HG02642 (cell line): Measurements from ENCODE around the gene SLC25A38.
"Not testable (repeated sequence)": the region's sequence is repeated elsewhere in the genome, so short reads cannot be mapped to it uniquely, and the experiment has no call there.

Experiments
- ATAC-seq: cut with Tn5 transposase; IDR thresholded peaks from one replicate; pipeline ENCODE4 v1.9.1; 2021; ENCODE audit warnings: mild to moderate bottlenecking; ENCODE audit not compliant: unreplicated experiment, poor library complexity

The SLC25A38 gene

DNA sequence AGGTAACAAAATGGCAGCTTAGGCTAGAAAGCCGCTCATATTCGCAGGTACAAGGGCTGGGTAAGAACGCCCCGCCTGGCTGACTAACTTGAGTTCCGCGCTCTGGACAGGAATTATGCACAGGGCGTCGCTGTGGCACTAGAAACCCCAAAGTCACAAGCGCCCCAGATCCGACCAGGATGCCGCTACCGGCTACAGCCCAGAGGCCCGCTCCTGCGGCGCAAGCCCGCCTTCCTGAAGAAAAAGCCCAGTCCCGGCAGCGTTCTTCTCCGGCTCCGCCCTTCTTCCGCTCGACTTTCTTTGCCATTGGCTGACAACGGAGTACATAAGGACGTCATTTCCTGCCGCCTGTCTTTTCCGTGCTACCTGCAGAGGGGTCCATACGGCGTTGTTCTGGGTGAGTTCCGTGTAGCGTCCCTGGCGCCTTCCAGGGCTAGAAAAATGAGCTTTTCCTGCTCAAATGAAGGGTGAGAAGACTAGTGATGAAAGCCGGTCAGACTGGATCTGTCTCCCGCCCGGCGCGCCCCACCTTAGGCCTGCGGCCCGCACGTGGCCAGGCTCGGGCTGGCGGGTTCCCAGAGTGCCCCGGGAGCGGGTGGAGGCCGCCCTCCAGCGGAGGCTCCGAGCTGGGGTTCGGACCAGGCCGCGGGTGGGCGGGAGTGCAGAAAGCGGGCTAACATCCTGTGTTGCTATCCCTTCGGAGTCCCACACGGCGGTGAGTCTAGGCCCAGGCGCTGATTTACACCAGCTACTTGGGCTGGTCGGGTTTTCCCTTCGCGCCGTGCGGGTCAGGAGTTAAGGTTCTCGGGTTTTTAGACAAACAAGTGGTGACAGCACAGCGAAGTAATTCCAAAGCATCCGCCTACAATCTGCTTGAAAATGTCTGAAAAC is 23.4 kb downstream of the SLC25A38 start, which contains the start of gene RPSA:
TSS of gene RPSA (plus strand) at position 353 of the 891 bp plus-strand sequence. CDS start 934 bp downstream, outside the sequence.
- peak; percentile 94 for ATAC-seq

DNA sequence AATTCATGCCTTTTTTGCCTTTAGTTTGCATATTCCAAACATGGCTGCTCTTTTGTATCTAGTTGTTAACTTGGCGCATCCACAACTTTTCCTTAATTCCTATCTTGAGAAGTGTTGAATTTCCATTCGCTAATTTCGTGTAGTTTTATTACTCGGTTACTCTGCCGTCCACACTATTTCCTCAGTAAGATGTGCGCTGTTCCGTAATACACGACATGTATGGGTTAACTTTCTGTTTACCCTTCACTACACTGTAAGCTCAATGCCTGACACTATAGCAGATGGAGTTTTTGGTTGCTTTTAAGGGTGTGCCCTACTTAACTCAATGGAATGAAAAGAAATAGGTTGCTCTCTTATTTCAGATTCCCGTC is 24.1 kb downstream of the SLC25A38 start:
- ATAC-seq, result no peak

DNA sequence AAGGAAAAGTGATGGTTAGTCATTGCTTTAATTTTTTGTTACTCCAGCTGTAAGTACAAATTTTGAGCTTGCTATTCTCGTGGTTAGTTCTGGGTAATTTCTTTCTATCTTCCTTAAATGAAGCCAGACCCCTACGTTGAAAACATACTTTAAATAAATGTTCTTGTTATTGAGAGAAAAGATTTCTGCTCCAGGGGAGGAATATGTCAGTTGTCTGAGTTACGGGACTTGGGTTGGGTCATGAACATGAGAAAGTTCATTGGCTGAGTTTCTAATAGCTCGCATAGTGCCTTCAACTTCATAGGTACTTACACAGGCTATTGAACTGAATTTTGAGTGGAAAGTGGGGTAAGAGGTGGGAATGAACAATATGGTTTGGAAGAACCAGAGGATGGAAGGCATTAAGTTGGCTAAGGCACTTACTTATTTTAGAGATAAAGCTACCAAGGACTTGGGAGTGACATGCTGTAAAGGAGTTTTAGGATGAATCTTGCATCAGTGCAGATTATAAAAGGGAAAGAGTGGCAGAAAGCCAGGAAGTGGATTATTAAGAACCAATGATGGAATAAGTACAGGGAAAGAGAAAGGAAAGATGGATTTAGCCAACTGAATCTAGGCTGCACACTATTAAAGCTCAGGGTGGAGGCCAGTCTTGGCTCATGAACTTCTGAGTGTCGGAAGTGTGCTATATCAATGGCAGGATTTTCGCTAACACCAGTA is 24.8 kb downstream of the SLC25A38 start:
- no peak for ATAC-seq

DNA sequence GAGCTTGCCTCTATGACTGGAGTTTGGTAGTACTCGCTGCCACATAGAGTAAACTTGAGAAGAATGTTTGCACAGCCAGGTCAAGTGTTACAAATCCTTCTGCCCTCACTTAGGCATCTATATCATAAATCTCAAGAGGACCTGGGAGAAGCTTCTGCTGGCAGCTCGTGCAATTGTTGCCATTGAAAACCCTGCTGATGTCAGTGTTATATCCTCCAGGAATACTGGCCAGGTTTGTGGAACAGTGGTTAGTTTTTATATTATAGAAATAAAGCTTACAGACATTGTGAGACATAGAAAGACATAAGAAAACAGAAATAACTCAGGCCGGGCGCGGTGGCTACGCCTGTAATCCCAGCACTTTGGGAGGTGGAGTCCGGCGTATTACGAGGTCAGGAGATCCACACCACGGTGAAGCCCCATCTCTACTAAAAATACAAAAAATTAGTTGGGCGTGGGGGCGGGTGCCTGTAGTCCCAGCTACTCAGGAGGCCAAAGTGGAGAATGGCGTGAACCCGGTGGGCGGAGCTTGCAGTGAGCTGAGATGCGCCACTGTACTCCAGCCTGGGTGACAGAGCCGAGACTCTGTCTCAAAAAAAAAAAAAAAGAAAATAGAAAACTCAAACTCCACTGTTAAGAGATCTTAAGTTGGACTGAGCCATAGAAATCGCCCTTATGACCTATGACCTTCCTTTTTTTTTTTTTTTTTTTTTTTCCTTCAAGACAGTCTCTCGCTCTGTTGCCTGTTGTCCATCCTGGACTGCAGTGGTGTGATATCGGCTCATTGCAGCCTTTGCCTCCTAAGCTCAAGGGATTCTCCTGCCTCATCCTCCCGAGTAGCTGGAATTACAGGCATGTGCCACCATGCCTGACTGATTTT is 25.6 kb downstream of the SLC25A38 start:
- ATAC-seq, result no peak

DNA sequence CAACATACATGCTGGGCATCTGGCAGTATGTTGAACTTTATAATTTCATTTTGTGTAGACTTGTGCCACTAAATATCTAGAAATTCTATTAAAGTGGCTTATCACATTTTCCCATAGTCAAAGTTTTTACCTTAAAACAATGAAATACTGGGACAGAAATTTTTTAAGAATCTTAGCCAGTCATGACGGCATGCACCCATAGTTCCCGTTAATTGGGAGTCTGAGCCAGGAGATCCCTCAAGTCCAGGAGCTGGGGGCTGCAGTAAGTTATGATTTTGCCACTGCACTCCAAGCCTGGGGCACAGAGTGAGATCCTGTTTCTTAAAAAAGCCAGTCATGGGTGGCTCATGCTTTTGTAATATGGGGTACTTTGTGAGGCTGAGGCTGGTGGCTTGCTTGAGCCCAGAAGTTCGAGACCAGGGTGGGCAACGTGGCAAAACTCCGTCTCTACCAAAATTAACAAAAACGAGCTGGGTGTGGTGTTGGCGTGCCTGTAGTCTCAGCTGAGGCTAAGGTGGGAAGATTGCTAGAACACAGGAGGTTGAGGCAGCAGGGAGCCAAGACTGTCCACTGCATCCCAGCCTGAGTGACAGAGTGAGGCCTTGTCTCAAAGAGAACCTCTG is 26.5 kb downstream of the SLC25A38 start:
- no peak for ATAC-seq

DNA sequence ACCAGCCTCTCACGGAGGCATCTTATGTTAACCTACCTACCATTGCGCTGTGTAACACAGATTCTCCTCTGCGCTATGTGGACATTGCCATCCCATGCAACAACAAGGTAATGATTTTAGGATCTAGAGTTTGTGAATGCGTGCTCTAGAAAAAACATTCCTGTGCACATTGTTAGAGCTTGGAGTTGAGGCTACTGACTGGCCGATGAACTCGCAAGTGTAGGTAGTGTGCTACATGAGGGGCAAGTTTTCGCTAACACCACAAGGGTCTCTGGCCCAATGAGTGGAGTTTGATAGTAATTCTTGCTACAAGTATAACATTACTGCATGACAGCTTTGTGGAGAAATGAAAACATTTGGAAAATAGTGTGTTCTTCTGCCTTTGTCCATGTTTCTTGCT is 27.7 kb downstream of the SLC25A38 start:
- ATAC-seq, result no peak

DNA sequence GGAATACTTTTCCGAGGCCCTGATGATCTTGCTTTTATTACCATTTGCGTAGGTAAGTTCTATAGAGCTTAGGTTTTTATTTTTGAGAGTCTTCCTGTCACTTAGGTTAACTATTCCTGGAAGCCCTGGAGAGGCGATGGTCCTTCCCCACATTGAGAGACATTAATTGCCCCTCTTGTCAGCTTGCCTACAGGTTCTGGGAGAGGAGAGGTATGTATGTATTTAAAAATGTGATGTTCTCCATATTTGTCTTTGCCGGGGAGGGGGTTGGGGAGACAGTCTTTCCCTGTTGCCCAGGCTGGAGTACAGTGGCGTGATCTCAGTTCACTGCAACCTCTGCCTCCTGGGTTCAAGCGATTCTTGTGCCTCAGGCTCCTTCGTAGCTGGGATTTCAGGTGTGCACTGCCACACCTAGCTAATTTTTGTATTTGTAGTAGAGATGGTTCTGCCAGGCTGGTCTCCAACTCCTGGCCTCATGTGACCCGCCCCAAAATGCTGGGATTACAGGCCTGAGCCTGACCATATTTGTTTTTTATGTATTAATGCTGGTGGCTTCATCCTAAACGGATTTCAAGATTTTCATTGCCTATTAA is 29.6 kb downstream of the SLC25A38 start:
- ATAC-seq, result no peak

DNA sequence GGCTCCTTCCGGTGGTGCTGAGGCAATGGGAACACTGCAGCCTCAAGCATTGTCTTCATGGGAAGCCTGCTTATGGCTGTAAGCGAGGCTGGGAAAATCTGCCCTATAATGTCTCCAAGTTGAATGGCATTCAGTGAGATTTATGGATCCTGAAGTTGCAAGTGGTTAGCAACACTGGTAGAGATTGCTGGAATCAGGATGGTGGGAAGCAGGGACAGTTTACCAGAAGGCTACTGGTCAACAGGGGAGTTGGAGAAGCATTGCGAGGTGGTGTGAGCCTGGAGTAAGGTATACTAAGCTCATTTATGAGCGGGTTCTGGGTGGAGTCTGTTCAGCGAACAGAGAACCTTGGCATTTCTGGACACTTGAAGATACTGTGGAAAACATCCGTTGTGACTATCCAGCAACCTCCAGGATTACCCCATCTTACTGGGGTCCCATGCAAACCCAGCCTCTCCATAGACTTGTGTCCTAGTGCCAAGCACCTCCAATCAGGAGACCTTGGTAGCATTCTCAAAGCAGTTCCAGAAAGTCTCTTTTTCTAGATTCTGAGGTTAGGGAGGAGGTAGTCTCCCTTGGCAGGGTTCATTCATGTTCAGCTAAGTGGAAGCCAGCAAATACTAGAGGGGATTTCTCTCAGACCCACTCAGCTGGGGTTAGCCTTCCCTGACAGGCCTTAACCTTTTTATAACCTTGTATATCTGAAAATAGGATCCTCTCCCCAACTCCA is 30.7 kb downstream of the SLC25A38 start:
- ATAC-seq, result no peak

DNA sequence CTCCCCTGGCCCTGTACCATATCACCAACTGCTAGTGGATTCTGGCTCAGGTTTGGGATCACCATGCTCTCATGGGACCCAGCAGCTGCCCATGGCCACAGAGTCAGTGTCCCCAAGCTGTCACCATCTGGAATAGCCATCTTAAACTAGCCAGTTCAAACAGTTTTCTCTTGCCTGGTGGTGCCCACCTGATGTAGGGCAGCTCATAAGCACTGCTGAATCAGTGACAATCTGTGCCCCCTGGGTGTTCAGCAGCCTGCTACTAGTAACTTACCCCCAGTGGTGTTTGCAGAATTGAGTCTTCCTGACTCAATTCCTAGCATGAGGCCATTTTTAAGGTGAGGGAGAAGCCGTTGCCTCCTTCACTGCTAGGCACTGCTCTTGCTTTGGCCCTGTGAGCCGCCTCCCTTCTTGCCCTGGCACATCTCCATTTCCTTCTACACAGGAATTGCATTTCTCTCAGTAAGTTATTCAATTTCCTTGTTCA is 31.3 kb downstream of the SLC25A38 start:
- ATAC-seq, result no peak

DNA sequence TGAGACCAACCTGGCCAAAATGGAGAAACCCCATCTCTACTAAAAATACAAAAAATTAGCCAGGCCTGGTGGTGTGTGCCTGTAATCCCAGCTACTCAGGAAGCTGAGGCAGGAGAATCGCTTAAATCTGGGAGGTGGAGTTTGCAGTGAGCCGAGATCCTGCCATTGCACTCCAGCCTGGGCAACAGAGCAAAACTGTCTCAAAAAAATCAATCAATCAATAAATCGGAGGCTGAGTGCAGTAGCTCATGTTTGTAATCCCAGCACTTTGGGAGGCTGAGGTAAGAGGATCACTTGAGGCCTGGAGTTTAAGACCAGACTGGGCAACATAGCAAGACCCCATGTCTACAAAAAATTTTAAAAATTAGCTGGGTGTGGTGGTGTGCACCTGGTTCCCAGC is 32.1 kb downstream of the SLC25A38 start:
- ATAC-seq, result not testable (repeated sequence)

DNA sequence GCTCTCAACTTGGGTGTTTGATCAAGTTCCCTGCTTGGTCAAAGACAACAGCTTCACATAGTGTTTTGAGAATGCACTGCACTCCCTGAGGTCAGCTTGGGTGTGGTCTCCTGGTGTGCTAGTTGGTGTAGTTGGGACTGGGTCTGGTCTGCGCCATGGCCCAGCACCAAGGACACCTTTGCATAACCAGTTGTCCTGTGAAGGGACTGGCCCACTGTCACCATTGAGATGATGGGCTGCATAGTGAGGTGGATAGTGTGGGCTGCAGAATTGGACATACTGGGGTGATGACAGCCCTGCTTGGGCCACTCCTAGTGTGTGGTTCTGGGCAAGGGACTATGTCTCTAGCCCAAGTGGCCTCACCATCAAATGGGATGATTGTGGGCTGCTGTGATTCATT is 32.8 kb downstream of the SLC25A38 start:
- ATAC-seq, result no peak

DNA sequence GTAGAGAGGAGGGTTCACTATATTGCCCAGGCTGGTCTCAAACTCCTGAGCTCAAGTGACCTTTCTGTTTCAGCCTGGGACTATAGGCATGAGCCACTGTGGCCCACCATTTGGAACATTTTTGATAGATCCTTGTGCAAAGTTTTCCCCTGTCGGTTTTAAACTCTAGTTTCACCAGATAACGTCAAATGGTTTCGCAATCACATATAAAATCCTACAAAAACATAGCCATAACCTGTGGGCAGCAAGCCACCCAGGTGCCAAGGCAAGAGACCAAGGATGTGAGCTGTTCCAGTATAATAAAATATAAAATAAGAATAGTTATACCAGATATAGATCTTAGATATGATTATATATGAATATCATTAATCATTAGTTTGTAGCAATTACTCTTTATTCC is 33.8 kb downstream of the SLC25A38 start:
- ATAC-seq, result not testable (repeated sequence)

DNA sequence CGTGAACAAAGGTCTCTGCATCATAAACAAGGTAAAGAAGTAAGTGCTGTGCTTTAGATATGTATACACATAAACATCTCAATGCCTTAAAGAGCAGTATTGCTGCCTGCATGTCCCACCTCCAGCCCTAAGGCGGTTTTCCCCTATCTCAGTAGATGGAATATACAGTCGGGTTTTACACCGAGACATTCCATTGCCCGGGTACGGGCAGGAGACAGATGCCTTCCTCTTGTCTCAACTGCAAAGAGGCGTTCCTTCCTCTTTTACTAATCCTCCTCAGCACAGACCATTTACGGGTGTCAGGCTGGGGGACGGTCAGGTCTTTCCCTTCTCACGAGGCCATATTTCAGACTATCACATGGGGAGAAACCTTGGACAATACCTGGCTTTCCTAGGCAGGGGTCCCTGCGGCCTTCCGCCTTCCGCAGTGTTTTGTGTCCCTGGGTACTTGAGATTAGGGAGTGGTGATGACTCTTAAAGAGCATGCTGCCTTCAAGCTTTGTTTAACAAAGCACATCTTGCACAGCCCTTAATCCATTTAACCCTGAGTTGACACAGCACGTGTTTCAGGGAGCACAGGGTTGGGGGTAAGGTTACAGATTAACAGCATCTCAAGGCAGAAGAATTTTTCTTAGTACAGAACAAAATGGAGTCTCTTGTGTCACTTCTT is 35.5 kb downstream of the SLC25A38 start:
- ATAC-seq, result not testable (repeated sequence)

DNA sequence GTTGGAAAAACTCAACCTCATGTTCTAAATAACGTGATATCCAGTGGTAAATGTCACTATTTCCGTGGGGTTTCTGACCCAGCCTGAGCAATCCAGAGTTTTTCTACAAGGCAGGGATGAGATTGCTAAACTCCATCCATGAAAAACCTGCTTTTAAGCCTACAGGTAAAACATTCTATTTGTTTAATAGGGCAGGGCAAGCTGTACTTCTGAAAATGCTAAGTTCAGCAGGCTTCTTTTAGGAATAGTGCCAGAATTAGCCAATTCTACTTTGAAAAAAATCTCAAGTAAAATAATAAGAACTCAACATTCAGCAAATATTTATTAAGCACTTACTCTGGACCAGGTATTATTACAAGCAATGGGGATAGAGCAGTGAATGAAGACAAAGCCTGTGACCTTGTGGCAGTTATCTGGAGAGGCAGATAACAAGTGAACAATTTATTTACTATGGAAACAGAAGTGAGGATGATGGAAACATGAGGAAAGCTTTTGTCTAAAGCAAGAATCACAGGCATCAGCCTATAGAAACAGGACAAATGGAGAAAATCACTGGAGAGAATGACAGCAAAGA is 36.7 kb downstream of the SLC25A38 start:
- ATAC-seq, result no peak

DNA sequence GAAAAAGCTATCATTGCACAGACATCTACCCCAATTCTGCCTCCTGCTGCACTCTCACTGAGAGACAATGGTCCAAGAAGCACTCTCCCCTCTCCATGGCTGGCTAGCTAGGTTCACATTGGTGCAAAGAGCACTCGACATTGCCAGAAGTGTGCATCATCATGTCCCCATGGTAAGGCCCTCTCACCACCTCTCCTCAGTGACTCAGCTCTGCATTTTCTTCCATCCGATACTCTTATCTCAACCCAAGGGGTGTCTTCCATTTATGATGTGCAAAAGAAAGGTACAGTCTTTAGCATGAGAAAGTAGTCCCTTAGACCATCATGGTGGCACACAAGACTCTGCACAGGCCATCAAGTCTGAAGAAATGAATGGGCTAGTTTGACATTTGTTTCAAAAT is 37.4 kb downstream of the SLC25A38 start:
- no peak for ATAC-seq

DNA sequence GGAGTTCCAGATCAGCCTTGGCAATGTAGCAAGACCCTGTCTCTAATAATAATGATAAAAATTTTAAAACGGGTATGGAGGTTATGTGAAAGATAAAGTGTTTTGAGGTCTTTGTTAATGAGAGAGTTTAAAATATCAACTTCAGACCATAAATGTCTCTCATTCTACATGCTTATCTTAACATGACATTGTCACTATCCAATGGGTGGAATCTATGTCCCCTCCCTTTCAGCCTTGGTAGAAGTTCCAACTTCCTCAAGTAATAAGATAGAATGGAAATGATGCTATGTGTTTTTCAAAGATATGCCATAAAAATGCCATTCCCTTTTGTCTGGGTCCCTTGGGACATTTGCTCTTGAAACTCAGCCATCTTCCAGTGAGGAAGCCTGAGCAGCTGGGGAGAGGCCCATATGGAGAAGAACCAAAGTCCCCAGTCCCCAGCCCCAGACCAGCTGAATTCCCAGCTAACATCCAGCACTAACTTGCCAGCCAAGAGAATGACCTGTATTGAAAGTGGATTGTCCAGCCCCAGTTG is 40.3 kb downstream of the SLC25A38 start:
- no peak for ATAC-seq

DNA sequence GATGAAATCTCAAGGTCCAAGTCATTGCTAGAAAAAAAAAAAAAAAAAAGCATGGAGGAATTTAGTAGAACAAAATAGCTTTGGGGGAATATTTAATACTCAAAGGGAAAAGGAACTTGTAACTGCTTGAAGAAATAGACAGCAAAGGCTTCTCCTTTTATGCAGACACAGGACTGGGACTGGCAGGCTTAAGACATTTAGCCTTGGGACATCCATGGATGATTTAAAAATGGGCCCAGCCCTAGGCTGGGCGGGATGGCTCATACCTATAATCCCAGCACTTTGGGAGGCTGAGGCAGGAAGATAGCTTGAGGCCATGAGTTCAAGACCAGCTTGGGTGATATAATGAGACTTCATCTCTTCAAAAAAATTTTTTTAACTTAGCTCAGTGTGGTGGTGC is 43.1 kb downstream of the SLC25A38 start:
- no peak for ATAC-seq

DNA sequence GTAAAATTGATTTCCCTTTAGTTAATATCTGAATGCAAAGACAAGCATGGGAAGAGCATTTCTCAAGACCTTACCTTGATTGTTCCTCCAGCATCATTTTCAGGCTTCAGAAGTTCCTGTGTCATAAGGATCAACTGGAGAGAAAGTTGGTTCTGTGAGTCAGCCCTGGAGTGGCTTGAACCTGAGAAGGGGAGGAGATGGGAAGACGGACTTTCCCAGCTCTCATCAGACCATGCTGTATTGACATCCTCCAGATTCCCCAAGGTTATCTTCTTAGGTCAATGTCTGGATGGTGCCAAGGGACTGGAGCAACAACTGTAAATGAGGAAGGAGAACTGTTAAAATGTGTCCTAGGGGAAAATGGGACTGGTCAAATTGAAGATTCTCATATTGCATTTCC is 44.3 kb downstream of the SLC25A38 start:
- no peak for ATAC-seq
